Measurements from ENCODE around the gene PLSCR5. TPM values are rescaled to one million over a fixed set of nuclear protein-coding genes. Genes with fewer than 3 reads are reported as not detected.

PLSCR5 gene
- total RNA-seq, 2 experiments from 2014 or later = not detected

Other genes with a start within 250 kb of the PLSCR5 start
- gene PLSCR2, start 135.8 kb downstream of the PLSCR5 start, total RNA-seq = not detected
- 100 to 1,000 TPM; 172 to 177 TPM for gene PLSCR1, start 60.7 kb downstream of the PLSCR5 start, total RNA-seq

Measured in activated naive CD8-positive, alpha-beta T cell treated with anti-CD3 and anti-CD28 coated beads, Interleukin-2, amount 10 ng/mL, durations not matched to agents 7 days and 5 days (primary cell).